HG03280 (cell line): ENCODE results near the gene DPP4.
"Not testable (repeated sequence)": the region's sequence is repeated elsewhere in the genome, so short reads cannot be mapped to it uniquely, and the experiment has no call there.

Source experiments
- ATAC-seq: cut with Tn5 transposase; IDR thresholded peaks from one replicate; pipeline ENCODE4 v1.9.1; 2021; ENCODE audit warnings: mild to moderate bottlenecking, moderate library complexity; ENCODE audit not compliant: unreplicated experiment

DPP4 gene

DNA sequence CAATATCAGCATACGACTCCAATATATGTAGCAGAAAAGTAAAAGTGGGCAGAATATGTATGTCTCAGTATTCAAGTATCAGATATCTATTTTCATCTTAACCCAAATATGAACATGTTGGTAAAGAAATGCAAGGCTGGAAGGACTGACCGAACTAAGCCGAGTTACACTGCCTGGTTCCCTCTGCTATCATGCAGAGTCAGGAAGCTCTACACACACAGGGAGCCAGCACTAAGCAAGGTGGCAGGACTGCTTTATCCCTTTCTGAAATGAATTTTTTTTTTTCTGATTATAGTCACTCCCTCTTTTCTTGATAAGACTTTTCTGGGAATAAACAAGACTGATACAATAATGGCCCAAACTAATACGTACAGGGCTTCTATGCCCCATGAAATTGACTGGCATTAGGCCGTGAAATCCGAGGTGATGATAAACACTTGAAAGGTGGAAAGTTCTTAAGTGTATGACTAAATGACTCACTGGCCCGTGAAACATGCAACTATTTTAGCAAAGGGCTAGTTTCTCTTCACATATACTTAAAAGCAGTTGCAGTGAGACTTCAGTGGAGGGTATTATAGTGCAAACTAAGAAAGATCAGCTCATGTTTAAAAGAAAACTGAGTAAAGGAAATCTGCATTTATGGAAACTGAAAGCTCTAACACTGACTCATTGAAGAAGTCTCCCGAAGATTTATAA, 14.9 kb downstream of the DPP4 start:
- peak; percentile 80 for ATAC-seq

DNA sequence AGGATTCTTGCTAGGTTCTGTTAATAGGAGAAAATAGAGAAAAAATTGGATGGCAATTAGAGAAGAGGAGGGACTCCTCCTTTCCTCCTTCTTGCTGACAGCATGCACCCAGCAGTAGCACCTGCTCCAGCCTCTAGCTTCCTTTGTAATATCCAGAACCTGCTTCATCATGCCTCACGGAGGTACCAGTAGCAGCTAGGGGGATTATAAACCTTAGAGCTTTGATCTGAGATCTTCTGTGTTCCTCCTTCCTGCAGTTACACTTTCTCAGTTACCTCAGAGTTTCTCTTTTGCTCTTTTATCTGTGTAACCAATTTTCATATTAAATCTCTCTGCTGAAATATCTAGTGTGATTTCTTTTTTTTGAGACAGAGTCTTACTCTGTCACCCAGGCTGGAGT, 16.6 kb downstream of the DPP4 start:
- no peak for ATAC-seq

DNA sequence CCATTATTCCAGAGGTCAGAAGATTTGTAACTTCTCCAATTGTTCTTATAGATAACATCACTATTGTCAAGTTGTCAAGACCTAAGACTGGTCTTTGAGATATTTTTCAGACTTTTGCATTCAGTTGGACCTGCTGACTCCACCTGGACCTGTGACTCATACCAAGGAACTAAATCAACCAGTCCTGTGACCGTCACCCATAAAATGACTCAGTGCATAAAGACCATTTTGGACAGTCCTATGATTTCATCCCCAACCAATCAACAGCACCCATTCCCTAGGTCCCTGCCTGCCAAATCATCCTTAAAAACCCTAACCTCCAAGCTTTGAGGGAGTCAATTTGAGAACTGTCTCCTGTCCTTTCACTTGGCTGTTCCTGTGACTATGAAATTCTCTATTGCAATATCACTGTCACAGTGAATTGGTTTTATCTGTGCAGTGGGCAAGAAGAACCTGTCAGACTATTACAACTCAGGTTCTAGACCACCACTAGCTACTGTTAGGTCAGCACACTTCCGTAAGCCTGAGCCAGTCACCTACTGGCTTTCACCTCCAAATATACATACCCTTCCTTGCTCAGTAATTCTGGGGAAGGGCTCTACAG, 17.1 kb downstream of the DPP4 start:
- no peak for ATAC-seq

DNA sequence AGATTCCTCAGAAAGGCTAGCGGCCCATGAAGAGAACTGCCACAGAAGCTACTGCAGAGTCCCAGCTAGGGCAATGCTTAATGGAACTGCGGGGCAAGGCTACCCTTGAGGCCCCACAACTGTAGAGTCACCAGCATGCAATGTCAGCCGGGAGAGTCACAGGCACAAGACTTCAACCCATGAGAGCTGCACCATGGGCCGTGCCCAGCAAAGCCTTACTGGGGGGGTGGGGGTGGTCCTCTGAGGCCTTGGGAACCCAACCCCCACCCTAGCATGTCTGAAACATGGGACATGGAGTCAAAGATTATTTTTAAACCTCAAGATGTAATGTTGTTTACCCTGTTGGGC, 20.2 kb downstream of the DPP4 start:
- ATAC-seq: no peak

DNA sequence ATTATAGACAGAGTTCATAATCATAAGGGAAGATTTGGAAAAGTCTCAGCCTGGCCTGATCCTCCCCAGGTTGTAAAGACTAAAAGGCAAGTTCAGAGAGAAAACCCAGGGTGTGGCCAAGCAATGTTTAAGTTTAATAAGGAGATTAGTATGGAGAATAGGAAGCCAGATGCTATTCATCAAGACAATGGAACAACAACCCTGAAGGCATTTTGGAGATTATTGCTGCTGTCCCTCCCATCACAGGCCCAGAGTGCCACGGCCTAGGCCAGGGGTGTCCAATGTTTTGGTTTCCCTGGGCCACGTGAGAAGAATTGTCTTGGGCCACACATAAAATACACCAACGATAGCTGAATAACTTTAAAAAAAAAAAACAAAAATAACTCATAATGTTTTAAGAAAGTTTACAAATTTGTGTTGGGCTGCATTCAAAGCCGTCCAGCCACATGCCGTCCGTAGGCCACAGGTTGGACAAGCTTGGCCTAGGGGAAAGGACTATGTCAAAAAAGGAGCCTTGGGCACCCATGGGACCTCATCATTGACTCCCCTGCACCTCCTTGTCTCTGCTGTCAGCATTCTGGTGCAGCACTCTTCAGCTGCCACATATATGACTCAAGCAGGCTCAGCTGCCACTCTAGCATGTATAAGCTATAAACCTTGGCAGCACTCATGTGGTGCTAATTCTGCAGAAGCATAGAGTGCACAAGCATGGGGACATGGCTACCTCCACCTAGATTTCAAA, 20.8 kb downstream of the DPP4 start:
- ATAC-seq: no peak

DNA sequence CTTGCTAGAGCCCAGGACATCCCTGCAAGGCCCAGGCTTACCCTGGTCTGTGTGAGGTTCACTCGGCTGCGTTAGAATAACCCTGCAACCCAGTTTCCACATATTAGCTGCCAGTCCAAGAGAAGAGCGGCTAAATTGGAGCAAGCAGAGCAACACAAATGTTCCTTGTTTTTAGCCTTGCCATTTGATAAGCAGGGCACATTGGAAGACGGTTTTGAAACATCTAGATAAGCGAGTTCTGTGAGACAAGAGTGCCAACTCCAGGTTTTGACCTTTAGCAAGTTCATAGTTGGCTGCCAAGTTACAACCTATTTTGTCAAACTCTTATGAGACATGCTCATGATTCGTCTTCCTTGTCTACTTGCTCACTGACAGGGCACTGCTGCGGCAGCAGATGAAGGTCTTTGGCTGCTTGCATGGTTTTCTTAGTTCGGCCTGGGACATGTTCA, 23.5 kb downstream of the DPP4 start:
- ATAC-seq: no peak

DNA sequence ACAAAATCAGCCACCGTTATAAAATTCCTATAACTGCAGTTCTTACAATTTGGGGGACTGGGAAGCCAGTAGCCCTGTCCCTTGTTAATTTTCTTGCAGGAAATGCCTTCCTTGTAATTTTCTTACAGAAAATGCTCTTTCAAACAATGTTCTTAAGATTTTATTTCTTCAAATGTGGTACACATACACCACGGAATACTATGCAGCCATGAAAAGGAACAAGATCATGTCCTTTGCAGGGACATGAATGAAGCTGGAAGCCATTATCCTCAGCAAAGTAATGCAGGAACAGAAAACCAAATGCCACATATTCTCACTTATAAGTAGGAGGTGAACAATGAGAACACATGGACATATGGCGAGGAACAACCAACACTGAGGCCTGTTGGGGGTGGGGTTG, 24.9 kb downstream of the DPP4 start:
- not testable (repeated sequence) for ATAC-seq

DNA sequence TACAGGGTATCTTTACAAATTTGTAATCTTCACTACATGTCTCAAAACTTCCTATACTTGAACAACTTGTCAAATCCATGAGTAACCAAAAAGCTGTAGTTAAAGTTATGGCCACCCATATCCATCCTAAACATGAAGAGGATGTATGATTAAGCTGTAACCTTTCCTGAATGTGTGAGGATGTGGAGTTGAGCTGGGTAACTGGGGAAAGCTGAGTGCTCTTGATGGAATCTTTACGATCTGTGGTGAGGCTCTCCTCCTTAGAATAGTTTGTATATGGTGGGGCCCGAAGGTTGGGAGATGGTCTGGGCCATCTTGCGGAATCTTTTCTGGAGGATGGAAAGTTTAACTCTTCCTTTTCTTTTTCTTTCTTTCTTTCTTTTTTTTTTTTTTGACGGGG, 29.4 kb downstream of the DPP4 start:
- ATAC-seq: no peak

DNA sequence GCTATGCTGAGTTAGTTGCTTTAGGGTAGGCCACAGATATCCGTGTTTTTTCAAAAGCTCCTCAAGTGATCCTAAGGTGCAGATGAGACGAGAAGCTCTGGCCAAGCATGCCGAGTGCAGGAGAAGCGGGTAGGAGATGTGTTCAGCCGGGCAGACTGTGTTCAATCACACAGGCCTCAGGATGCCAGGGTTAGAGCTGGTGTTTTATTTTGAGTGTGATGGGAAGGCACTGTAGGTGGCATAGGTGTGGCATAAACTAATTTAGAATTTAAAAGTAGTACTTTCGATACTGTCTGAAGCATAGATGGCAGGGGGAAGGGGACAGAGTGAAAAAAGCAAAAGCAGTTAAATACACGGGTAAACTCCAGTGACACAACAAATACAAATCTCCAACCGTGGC, 30.9 kb downstream of the DPP4 start:
- no peak for ATAC-seq

DNA sequence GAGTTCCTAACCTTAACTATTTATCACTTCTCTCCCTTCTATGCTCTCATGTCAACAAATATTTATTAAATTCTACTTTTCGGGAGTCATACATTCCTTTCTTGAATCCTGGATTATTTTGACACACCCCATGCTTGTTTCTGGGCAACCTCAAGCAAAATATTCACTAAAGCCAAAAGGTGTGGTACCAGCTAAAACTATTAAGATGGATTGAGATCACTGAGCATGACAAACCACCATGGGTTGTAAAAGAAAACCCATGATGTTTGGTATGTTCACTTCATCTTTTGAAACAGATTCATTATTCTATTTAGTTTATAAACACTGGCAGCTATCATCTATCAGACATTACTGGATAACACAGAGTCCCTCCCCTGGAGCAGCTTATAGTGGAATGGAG, 32.5 kb downstream of the DPP4 start:
- no peak for ATAC-seq

DNA sequence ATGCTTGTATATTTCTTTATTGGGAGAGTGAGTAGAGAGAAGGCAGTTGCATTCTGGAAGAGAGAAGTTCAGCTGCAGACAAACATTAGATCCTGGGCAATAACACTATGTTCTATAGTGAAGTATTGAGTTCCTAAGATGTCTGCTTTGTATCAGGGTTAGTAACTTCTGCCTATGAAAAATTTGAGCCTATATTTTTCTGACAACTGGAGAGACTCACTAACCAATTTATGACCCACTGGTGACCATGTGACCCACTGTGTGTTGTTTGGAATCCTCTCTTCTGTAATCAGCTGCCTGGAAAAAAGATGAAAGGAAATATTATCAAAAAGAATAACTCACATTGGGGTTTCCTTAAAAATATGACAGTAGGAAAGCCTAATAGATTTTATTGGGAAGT, 35.3 kb downstream of the DPP4 start:
- no peak for ATAC-seq

DNA sequence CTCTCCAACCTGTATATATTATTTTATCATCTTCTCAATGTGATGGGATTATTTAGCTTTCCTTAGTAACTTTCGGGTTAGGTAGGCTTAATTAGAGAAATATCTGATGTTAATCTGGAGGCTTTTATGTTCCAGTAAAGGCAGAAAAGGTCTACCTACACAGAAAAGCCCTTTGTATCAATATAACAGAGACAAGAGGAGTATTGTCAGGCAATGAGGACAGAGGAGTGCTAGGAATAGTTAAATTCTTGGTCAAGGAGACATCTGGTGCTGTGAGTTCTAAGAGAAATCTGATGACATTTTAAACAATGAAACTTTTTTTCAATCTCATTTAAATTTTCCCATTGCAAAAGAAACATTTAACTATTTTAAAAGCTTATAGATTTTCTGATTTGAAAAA, 36.1 kb downstream of the DPP4 start:
- ATAC-seq: no peak

DNA sequence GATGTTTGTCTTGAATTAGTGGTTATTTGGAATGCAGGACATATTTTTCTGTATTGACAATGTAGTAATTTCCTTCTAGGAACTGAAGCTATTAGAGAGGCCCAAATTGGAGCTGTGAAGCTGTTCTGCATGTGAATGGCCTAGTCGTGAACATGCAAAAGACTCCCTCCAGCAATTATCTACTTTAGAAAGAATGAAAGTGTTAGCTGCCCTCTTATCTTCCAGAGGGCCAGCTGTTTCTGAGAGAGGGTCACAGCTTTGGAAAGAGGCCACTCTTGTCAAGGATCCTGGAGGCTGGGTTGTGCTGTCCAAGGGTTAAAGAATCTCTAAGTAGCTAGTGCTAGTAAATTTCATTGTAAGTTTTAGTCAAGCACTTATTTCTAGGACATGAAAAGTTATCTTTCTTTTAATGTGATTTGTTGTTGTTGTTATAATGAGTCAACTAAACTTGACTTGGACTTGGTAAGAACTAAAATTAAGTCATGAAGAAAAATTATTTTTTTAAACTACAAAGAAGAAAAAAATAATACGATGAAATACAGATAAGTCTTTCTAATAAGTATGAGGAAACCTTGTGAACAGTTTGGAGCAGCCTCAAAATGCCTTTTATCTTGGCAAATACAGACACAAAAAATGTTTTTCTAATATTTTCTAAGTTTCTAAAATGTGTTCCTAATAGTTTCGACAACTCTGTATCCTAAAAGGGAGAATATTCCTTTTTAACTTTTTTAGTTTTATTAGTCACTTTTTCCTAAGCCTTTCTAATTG, 36.8 kb downstream of the DPP4 start:
- no peak for ATAC-seq

DNA sequence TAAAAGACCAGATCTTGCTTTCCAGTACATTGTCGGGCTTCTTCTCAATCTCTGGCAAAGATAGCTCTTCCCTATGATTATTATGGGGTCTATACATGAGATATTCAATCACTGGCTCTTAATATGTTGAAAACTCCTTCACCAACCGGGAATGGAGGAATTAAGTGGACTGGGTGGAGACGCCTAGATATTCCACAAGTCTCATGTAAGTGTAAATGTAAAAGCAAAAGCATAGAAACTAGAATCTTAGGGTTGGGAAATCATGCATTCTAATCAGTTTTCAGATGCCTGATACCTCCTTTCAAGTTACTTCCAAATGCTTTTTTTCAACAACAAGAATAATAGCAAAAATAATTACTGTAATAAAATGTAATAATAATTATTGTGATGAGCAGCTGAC, 38.0 kb downstream of the DPP4 start:
- no peak for ATAC-seq

DNA sequence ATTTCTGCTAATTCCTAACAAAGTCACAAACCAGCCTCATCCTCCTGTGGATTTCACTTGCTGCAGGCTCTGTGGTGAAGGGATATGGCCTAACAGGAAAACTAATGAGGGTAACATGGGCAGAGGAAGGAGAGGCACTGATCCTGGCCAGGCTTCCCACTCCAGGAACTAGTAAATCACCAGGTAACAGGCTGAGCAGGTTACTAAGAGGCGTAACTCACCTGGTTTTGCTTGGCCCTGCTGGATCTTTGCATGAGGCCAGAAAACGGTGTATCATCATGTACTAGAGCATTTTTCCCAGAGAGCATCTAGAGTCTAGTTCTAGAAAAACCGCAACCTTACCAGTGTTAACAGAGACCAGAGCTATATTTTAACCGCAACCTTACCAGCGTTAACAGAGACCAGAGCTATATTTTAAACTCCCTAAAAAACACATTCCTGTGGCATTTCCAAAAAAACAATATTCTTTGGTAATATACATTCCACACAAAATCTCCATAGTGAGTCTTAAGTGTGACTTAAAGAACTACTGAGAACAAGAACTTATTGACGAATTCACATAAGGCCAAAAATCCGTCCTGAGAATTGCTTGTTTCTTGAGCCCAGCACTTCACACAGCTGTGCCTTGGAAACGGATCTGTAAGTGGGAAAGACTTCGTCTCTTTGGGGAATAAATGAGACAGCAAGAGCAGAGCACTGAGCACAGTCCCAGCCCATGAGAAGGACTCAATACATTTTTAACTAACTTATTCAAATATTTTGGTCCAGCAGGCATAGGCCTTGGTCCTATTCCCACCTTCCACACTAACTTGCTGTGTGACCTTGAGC, 43.4 kb downstream of the DPP4 start:
- no peak for ATAC-seq

DNA sequence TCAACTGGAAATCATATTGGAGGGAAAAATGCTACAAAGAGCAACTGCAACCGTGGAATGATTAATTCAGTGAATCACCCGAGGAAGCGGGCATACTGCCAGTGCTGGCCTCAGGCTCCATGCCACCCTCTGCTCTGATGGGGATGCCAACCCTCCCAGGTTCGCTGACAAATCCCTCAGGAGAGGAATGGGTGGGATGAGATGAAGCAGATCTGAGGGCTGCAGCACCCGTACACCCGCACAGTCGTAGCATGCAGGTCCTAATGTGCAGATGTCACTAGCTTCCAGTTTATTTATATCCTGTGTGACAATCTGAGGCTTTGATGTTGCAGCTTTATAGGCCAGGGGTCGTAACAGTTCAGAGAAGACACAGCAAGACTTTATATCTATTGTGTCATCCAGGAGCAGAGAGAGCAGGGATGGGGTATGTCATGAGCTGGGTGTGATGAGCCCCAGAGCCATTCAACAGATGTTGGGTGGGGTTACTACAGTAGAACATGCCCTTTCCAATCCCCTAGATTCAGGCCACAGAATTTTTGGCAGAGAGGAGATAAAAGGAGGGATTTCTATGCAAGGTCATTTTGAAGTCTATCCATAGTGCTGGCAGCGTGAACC, 44.6 kb downstream of the DPP4 start:
- no peak for ATAC-seq

DNA sequence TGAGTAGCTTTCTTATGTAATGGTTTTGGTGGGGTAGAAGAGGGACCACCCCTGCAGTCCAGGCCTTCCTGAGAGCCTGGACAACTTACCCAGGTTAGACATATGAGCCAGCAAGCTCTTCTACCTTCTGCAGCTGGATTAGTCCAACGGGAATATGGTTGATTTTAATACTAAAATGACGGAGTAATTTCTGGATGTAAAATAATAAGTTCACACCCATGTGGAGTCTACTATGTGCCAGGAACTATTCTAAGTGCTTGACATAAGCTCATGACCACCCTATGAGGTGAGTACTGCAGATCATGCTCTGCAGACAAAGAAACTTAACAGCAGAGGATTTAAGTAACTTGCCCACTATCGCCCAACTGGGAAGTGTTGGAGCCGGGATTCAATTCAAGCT, 45.5 kb downstream of the DPP4 start:
- ATAC-seq: no peak

DNA sequence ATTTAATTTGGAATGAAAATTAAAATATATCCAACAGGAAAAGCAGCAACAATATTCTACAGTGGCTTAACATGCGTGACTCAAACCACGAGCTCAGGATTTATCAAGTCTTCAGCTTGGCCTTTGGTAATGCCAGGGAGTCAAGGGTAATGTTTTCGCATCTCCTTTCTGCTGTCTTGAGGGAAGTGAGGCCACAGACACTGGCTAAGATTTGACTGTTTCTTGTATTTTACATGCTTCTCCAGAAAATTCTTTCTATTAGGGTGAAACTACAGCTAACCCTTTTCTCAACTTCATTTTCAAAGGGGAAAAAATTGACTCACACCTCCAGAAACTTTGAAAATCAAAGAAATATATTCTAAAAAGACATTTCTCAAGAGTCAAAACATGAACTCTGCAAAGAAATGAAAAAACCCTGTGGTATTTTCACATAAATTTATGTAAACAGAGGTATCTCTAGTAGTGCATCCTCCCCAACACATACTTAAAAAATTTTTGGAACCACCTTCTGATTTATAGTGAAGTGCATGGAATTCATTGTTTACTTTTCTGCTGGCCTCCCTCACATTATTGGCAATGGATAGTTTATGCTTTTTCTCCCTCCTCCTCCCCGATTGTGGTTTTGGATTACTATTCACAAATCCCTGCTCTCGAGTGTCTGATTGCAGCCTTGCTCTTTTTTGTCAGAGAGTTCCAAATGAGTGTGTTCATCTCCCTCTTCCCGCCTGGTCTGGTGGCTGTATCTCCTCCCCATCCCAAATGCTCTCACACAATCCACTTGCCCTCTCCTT, 48.7 kb downstream of the DPP4 start:
- no peak for ATAC-seq

DNA sequence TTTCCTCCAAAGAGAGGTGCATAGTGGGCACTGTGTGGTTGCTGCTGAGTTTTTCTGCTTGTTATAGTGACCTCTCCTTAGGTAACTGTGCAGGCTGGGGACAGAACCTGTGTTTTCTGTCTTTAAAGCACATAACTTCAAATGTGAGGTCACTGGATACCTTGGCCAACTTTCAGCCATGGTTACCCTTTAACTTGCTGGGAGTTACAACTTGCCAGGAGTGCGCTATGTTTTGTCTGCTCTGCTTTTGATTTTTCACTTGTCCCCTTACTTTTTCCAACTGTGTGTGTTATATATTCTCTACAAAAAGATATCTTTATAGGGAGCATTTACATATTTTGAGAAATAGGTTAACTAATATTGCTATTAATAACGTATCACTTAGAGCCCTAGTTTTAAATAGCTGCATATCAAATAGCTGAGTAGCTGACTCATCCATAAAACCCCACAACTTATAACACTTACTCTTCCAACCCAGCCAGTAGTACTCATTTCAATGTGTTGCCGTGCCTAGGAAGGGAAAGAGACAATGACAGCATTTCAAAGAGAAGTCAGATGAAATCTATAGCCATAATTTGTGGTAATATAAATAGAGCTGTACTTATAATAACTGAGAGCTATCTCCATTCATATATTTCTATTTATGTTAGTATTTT, 51.6 kb downstream of the DPP4 start:
- ATAC-seq: no peak
